SU-DHL-6 (cell line): ENCODE data around the gene TBCCD1.

ENCODE experiments used
- H2AFZ ChIP-seq: fragments of 200-600 bp; sonication (generic); 2 replicates; pipeline ENCODE4 v1.6.1; 2014; ENCODE audit warnings: low read depth, mild to moderate bottlenecking, moderate library complexity, mixed read lengths, antibody characterized with exemption, low read length; ENCODE audit not compliant: severe bottlenecking
- H3F3A ChIP-seq: fragments of 200-600 bp; shearing (Covaris generic); 2 replicates; pipeline ENCODE4 v1.6.0; 2016; ENCODE audit warnings: antibody characterized with exemption, mild to moderate bottlenecking; ENCODE audit not compliant: insufficient read depth
- H3K27ac ChIP-seq: fragments of 200-600 bp; sonication (generic); 2 replicates; pipeline ENCODE4 v1.5.1; 2016; ENCODE audit warnings: low read depth, mild to moderate bottlenecking, low read length, moderate library complexity, mixed read lengths
- H3K27me3 ChIP-seq: fragments of 200-600 bp; sonication (generic), shearing (Covaris generic); 2 replicates; pipeline ENCODE4 v1.6.0; 2014; ENCODE audit warnings: mild to moderate bottlenecking, low read length
- H3K36me3 ChIP-seq: fragments of 200-600 bp; sonication (generic); 2 replicates; pipeline ENCODE4 v1.6.1; 2014; ENCODE audit warnings: mild to moderate bottlenecking, low read length, mixed read lengths
- H3K4me2 ChIP-seq: fragments of 300-600, 200-600 bp; shearing (Covaris generic), sonication (generic); 2 replicates; pipeline ENCODE4 v1.6.0; 2014; ENCODE audit warnings: low read length, low read depth, mild to moderate bottlenecking; ENCODE audit not compliant: poor library complexity, severe bottlenecking
- H3K4me3 ChIP-seq: fragments of 200-600 bp; sonication (generic); 2 replicates; pipeline ENCODE4 v1.5.1; 2014; ENCODE audit warnings: antibody characterized with exemption, low read length, mild to moderate bottlenecking, mixed read lengths; ENCODE audit not compliant: insufficient read depth, poor library complexity, severe bottlenecking
- H3K79me2 ChIP-seq: fragments of 200-600 bp; sonication (generic); 2 replicates; pipeline ENCODE4 v1.6.1; 2014; ENCODE audit warnings: mild to moderate bottlenecking, low read length, moderate library complexity; ENCODE audit not compliant: insufficient read depth
- H3K9ac ChIP-seq: fragments of 200-600 bp; sonication (generic); 2 replicates; pipeline ENCODE4 v1.7.0; 2014; ENCODE audit warnings: mild to moderate bottlenecking, low read length
- H3K9me2 ChIP-seq: fragments of 200-600 bp; sonication (generic); replicated peaks from 2 replicates; pipeline ENCODE4 v1.6.1; 2014; ENCODE audit warnings: low read length; ENCODE audit not compliant: insufficient read depth
- H3K9me3 ChIP-seq: fragments of 200-600 bp; sonication (generic); 2 replicates; pipeline ENCODE4 v1.6.1; 2014; ENCODE audit warnings: low read length, mixed read lengths; ENCODE audit not compliant: insufficient read depth
- H4K20me1 ChIP-seq: fragments of 200-600 bp; sonication (generic); 2 replicates; pipeline ENCODE4 v1.6.1; 2014; ENCODE audit warnings: low read depth, mild to moderate bottlenecking, antibody characterized with exemption, low read length, moderate library complexity, mixed read lengths
- CTCF ChIP-seq: fragments of 200-600 bp; sonication (generic); IDR thresholded peaks from one replicate; pipeline ENCODE4 v1.5.1; 2017; ENCODE audit warnings: antibody characterized with exemption, mild to moderate bottlenecking, low read length, moderate library complexity; ENCODE audit not compliant: insufficient read depth, poor library complexity, severe bottlenecking
- EZH2phosphoT487 ChIP-seq: fragments of 200-600 bp; sonication (generic), shearing (Covaris generic); conservative IDR thresholded peaks from 2 replicates; pipeline ENCODE4 v1.6.1; 2018; ENCODE audit warnings: mild to moderate bottlenecking, antibody characterized with exemption, low read length, moderate library complexity, mixed read lengths

The TBCCD1 gene

GRCh38 chr3:186600896-186601295, 33.8 kb upstream of the TBCCD1 start:
- TF ChIP-seq CTCF = no peak
- no peak for TF ChIP-seq EZH2phosphoT487
- Histone ChIP-seq H3K27ac (no peak overlapping the region), H4K20me1 (no peaks in the 10 kb centered on the region), H3K9ac (no peak overlapping the region), H3K36me3 (no peaks in the 10 kb centered on the region), H3K79me2 (no peaks in the 10 kb centered on the region), H3F3A (no peaks in the 10 kb centered on the region), H3K9me2 (no peaks in the 10 kb centered on the region), H3K4me2 (no peak overlapping the region), H2AFZ (no peak overlapping the region), H3K4me3 (no peak overlapping the region), H3K9me3 (no peaks in the 10 kb centered on the region), H3K27me3 (no peaks in the 10 kb centered on the region)

GRCh38 chr3:186599785-186600166, 32.6 kb upstream of the TBCCD1 start:
- H4K20me1 ChIP-seq = no peaks in the 10 kb centered on the region
- no peak overlapping the region for H3K9ac ChIP-seq
- H3K4me3 ChIP-seq = no peak overlapping the region
- no peak overlapping the region for H3K27ac ChIP-seq
- H3K79me2 ChIP-seq = no peaks in the 10 kb centered on the region
- H2AFZ ChIP-seq = no peak overlapping the region
- no peaks in the 10 kb centered on the region for H3K9me2 ChIP-seq
- no peaks in the 10 kb centered on the region for H3K36me3 ChIP-seq
- H3F3A ChIP-seq = no peaks in the 10 kb centered on the region
- TF ChIP-seq CTCF = no peak
- no peak for TF ChIP-seq EZH2phosphoT487
- no peak overlapping the region for H3K4me2 ChIP-seq
- H3K9me3 ChIP-seq = no peaks in the 10 kb centered on the region
- H3K27me3 ChIP-seq = no peaks in the 10 kb centered on the region

- Histone ChIP-seq H3K9me3 (no peaks in the 10 kb centered on the region), H3K9ac (no peak overlapping the region), H3K36me3 (no peaks in the 10 kb centered on the region), H3K27ac (no peak overlapping the region), H4K20me1 (no peaks in the 10 kb centered on the region), H3K4me2 (no peak overlapping the region), H3K79me2 (no peaks in the 10 kb centered on the region), H3K9me2 (no peaks in the 10 kb centered on the region), H2AFZ (no peak overlapping the region), H3K27me3 (no peaks in the 10 kb centered on the region), H3K4me3 (no peak overlapping the region), H3F3A (no peaks in the 10 kb centered on the region)
- TF ChIP-seq EZH2phosphoT487 (no peak), CTCF (no peak)
Measured at GRCh38 chr3:186599142-186599784, 32.1 kb upstream of the TBCCD1 start.
